Measurements from ENCODE around the gene CPLX1.
A peak's percentile ranks its signal among the peaks of the same experiment; 100 is the strongest.
"Not testable (repeated sequence)": the region's sequence is repeated elsewhere in the genome, so short reads cannot be mapped to it uniquely, and the experiment has no call there.

Gene CPLX1

GRCh38 chr4:775485-775884, 50.4 kb downstream of the CPLX1 start:
- not testable (repeated sequence) for DNase-seq (ENCODE audit: low spot score)

- not testable (repeated sequence) for DNase-seq (ENCODE audit: low spot score)
These were observed 51.4 kb downstream of the CPLX1 start for GRCh38 chr4:774419-775092.

GRCh38 chr4:773214-773613, 52.7 kb downstream of the CPLX1 start:
- no peak for DNase-seq (ENCODE audit: low spot score)

GRCh38 chr4:772776-773175, 53.2 kb downstream of the CPLX1 start:
- DNase-seq (ENCODE audit: low spot score), result no peak

- DNase-seq (ENCODE audit: low spot score), result no peak
These were observed 53.8 kb downstream of the CPLX1 start for GRCh38 chr4:772118-772517.

DNA sequence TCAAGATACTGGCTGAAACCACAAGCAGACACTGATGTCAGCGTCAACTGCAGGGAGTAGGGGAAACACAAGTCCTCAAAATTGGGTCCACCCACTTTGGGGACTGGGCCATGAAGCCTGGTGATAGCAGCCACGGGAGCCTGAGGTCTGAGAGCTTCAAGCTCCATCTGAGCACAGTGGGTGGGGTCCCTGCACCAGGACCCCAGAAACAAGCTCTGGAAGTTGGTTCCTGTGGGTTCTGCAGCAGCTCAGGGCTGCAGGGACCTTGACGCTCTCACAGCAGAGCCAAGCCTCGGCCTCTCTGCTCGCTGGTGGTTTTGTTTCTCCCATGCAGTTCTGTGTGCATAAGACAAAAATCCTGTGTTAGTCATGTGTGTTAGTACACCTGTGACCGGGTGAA, 54.5 kb downstream of the CPLX1 start:
- DNase-seq (ENCODE audit: low spot score), result no peak

- DNase-seq (ENCODE audit: low spot score), result no peak
These were observed 55.9 kb downstream of the CPLX1 start for GRCh38 chr4:770022-770421.

GRCh38 chr4:769511-769910, 56.4 kb downstream of the CPLX1 start:
- no peak for DNase-seq (ENCODE audit: low spot score)

DNA sequence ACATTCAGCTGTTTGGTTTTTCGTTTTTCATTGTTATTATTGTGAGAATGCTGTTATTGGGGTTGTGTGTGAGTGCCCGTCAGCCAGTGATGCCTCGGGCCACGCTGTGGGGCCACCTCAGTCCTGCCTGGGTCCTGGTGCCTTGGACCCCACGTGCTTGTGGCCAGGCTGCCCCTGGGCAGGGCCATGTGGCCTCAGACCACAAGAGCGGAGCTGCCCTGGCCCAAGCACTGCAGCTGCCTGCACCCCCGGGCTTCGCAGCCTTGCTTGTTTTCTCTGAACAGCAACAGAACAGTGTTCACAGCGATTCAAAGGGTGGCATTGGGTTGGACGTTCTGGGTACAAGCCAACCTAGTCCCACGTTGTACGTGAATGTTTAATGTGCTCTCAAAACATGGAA, 56.9 kb downstream of the CPLX1 start:
- DNase-seq (ENCODE audit: low spot score), result no peak

GRCh38 chr4:768076-768475, 57.9 kb downstream of the CPLX1 start:
- DNase-seq (ENCODE audit: low spot score), result no peak

DNA sequence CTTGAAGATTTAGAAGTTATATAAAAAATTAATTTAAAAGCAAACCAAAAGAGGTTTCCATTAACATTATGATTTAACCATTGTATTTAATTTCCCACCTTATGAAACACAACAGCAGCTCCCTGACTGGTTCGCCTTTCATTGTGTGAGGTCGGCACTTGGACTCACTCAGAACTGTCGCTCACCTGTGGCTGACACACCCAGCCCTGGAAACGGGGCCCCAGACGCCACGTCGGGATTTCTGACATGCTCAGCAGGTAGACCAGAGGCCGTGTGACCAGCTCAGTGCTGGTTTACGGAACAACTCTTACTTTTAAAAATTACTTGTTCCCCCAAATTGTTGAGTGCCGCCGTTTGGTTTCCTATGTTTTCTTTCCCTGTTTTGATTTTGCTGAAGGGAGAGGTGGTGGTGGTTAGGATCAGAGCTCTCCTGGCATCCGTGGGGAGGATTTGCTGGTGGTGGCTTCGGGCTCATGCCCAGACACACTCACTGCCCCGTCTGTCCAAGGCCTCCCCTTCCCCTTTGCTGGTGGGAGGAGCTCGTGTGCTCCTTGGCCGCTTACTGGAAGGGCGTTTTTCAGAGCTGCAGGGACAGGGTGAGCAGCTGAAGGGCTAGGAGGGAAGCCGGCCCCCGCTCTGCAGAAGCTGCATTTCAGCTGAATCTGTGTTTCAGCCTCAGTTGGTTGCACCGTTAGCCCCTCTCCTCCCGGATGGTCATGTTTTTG, 59.2 kb downstream of the CPLX1 start:
- DNase-seq (ENCODE audit: low spot score), result no peak

GRCh38 chr4:766152-766515, 59.8 kb downstream of the CPLX1 start:
- DNase-seq (ENCODE audit: low spot score), result peak; percentile 49

DNA sequence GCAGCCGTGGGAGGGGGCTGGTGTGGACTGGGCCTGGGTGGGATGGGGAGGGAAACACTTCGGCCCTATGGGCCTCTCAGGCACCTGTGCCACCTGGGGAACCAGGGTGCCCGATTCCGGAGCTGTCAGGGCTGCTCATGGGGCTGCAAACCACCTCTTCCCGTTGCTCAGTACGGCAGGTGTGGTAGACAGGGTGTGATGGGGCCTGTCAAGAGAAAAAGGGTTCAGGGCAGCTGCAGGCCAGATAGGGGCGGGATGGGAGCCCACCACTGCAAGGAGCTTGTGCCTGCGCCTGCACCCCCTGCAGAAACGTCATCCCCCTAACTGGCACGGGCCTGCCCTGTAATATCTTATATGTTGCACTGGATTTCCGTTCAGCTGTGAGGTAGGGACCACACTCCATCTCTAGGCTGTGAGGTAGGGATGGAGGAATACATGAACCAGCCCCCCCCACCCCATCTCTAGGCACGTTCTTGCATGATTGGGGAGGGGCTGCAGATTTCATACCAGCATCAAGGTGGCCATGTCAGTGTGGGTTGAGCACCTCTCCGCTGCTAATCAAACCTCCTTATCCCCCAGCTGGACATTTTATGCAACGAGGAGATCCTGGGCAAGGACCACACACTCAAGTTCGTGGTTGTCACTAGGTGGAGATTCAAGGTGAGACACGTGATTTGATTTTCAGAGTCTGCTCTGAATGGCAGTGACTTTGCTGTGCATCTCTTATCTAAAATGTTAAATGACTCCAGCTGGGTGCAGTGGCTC, 61.3 kb downstream of the CPLX1 start:
- no peak for DNase-seq (ENCODE audit: low spot score)

GRCh38 chr4:763922-764321, 62.0 kb downstream of the CPLX1 start:
- no peak for DNase-seq (ENCODE audit: low spot score)

DNA sequence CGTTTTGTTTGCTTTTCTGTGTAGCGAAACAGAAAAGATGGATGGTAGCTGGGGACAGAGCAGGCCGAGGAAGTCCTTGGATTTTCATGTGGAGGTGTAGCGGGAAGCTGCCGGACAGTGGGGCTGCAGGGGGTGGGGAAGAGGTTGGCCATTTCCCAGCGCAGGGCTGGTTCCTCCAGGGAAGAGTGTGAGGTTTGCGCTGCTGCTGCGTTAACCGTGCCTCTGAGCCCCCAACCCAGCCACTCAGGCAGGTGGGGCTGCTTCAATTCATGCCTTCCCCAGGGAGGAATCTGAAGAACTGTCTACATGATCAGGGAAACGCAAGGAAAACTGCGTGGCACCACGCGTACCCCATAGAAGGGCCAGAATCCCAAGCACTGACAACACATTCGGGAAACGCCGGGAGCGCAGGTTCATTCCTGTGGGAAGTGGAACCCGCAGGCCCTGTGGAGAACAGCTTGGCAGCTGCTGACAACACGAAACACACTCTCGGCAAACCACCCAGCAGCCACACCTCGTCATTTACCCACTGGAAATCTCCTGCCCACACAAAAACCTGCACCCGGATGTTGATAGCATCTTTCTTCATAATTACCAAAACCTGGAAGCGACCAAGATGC, 62.6 kb downstream of the CPLX1 start:
- no peak for DNase-seq (ENCODE audit: low spot score)

- no peak for DNase-seq (ENCODE audit: low spot score)
These were observed 63.4 kb downstream of the CPLX1 start for GRCh38 chr4:762211-763190.

GRCh38 chr4:761739-762138, 64.2 kb downstream of the CPLX1 start:
- no peak for DNase-seq (ENCODE audit: low spot score)

DNA sequence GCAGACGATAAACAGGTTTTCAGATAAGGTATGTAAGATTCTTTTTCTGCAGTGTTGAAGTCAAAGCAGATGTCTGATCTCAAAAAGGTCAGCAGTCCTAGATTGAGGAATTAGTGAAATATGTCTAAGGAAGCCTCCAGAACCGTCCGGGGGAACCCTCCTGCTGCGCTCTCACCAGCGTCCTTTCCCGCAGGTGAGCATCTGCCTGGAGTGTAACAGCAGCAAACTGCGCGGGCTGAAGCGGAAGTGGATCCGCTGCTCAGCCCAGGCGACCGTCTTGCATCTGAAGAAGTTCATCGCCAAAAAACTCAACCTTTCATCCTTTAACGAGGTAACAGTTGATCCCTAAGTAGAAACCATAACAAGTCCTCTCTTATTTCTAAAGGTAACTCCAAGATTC, 64.8 kb downstream of the CPLX1 start:
- no peak for DNase-seq (ENCODE audit: low spot score)

GRCh38 chr4:760616-761015, 65.3 kb downstream of the CPLX1 start:
- DNase-seq (ENCODE audit: low spot score), result no peak

DNA sequence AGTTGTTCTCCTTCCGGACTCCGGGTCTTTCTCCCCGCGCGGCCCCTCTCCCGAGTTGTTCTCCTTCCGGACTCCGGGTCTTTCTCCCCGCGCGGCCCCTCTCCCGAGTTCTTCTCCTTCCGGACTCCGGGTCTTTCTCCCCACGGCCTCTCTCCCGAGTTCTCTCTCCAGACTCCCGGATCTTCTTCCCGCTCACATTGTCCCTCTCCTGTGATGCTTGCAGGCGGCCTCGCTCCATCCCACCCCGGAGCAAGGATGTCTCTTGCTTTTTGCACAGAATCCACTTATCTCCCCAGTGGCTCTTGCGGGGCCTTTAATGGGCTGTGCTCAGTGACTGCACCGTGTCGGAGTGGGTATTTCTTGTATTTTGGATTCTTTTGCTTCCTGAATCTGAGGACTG, 66.1 kb downstream of the CPLX1 start:
- not testable (repeated sequence) for DNase-seq (ENCODE audit: low spot score)

GRCh38 chr4:757111-757510, 68.8 kb downstream of the CPLX1 start:
- no peak for DNase-seq (ENCODE audit: low spot score)

Measured in AG20443 (cell line).